Measurements from ENCODE around the gene RRM2. TPM values are rescaled to one million over a fixed set of nuclear protein-coding genes. Genes with fewer than 3 reads are reported as not detected.
A peak's percentile ranks its signal among the peaks of the same experiment; 100 is the strongest.

RRM2 gene
- polyA plus RNA-seq, 3 donors, result 1.5 TPM; not detected in 2

DNA sequence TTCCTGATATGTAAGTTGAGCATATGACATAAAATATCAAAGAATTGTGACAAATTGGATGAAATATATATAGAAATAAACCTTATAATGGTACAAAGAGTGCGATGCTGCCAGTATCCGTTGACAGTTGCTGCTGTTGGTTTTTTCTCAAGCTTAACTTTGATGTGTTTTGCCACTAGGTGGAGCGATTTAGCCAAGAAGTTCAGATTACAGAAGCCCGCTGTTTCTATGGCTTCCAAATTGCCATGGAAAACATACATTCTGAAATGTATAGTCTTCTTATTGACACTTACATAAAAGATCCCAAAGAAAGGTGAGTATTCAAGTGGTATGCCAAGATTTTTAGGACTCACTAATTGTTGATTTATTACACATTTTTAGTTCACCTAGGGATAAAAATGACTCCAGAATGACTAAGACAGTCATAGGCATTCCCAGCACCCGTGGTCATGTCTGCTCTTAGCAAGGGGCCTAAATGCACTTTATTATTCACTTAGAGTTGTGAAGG lies 2.1 kb downstream of the RRM2 start:
- intact Hi-C loops (cut with micrococcal nuclease), result loop anchor here (2.0 to 10.0 kb wide), 6 partner anchors 150 to 323 kb away; partner anchors contain the start of genes HPCAL1 (in 2 of the 2) and ODC1 (in 1 of the 2)
- Histone ChIP-seq H3K4me1 (ENCODE audit: control insufficient read depth in 1 of 2, insufficient read depth in 2 of 2, low read length in 2 of 2) (peaks cover 44 to 64% of the 10 kb centered on the region in 2 donors), H3K4me2 (replicated peaks; ENCODE audit: extremely low read depth, low read length, poor library complexity, severe bottlenecking) (peak overlapping the region; percentile 100), H3K27me3 (ENCODE audit: control insufficient read depth in 2 of 2, insufficient read depth in 2 of 2, low read length in 2 of 2) (no peaks in the 10 kb centered on the region), H2AFZ (ENCODE audit: insufficient read depth, low read depth, low read length, poor library complexity, severe bottlenecking) (no peak overlapping the region), H3K4me3 (replicated peaks in 1 of 3; ENCODE audit: low read depth in 2 of 3, low read length in 3 of 3) (peak overlapping the region in 1 of 3 experiments; percentile 45), H3K79me2 (ENCODE audit: insufficient read depth, low read length) (peaks cover 96% of the 10 kb centered on the region), H3K9ac (ENCODE audit: insufficient read depth, low read length, poor library complexity, severe bottlenecking) (no peak overlapping the region), H4K20me1 (ENCODE audit: insufficient read depth, low read length) (no peaks in the 10 kb centered on the region), H3K36me3 (replicated peaks in 1 of 2; ENCODE audit: control insufficient read depth in 1 of 2, insufficient read depth in 2 of 2, low read length in 2 of 2) (peaks cover 0 to 25% of the 10 kb centered on the region in 2 donors), H3K27ac (ENCODE audit: low read depth in 1 of 2, low read length in 2 of 2) (peak overlapping the region; percentile 48 to 58), H3K9me3 (replicated peaks in 1 of 2; ENCODE audit: control insufficient read depth in 1 of 2, insufficient read depth in 1 of 2, low read length in 2 of 2) (no peaks in the 10 kb centered on the region)
- Mint-ChIP-seq H3K27me3 (ENCODE audit: low read depth in 3 of 3) (no peaks in the 10 kb centered on the region), H3K9me3 (no peaks in the 10 kb centered on the region), H3K36me3 (peaks cover 11 to 16% of the 10 kb centered on the region in 2 donors), H3K4me1 (peaks cover 64% of the 10 kb centered on the region), H3K27ac (peak overlapping the region; percentile 47 to 95 (median 92)), H3K4me3 (peak overlapping the region in 1 of 2 donors; percentile 30)
- WGBS (ENCODE audit: insufficient coverage), result no CpG with 5 or more reads among the region's 5 CpGs
- TF ChIP-seq, protein P1, sequence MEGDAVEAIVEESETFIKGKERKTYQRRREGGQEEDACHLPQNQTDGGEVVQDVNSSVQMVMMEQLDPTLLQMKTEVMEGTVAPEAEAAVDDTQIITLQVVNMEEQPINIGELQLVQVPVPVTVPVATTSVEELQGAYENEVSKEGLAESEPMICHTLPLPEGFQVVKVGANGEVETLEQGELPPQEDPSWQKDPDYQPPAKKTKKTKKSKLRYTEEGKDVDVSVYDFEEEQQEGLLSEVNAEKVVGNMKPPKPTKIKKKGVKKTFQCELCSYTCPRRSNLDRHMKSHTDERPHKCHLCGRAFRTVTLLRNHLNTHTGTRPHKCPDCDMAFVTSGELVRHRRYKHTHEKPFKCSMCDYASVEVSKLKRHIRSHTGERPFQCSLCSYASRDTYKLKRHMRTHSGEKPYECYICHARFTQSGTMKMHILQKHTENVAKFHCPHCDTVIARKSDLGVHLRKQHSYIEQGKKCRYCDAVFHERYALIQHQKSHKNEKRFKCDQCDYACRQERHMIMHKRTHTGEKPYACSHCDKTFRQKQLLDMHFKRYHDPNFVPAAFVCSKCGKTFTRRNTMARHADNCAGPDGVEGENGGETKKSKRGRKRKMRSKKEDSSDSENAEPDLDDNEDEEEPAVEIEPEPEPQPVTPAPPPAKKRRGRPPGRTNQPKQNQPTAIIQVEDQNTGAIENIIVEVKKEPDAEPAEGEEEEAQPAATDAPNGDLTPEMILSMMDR (IDR thresholded peaks at IDR 0.05), result peak; percentile 80
- peak; percentile 58 to 70 (median 68) for DNase-seq

DNA sequence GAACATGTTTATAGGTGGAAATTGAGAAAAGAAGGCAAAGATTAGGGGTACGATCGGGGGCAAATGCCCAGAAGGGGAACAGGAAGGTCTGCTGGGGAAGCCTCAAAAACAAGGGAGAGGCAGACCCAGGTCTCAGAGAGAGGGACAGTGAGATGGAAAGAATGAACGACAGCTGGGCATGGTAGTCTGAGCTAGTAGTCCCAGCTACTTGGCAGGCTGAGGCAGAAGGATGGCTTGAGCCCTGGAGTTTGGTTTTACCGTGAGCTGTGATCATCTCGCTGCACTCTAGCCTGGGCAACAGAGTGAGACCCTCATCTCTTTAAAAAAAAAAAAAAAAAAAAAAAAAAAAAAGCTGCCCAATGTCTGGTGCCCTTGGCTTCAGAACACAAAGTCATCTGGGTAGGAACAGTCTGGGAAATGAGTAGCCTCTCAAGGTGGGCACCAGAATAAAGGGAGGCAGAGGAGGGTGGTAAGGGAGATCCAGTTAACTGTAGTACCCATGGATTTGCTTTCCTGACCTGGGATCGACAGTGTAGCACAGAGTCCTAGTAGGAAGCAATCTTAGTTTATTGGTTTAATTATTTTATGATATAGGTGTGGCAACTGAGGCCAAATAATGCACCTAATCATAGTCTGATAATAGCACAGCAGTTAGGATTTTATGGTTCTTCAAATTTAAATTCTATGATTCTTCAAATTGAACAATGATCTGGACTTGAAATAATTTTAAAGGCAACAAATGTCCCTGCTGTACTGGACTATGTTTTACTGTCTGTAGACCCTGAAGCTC lies 3.5 kb downstream of the RRM2 start:
- Histone ChIP-seq H3K79me2 (ENCODE audit: insufficient read depth, low read length) (peaks cover 98% of the 10 kb centered on the region), H3K27me3 (ENCODE audit: control insufficient read depth in 2 of 2, insufficient read depth in 2 of 2, low read length in 2 of 2) (no peaks in the 10 kb centered on the region), H2AFZ (ENCODE audit: insufficient read depth, low read depth, low read length, poor library complexity, severe bottlenecking) (peak overlapping the region; percentile 12), H3K9me3 (replicated peaks in 1 of 2; ENCODE audit: control insufficient read depth in 1 of 2, insufficient read depth in 1 of 2, low read length in 2 of 2) (no peaks in the 10 kb centered on the region), H3K4me3 (replicated peaks in 1 of 3; ENCODE audit: low read depth in 2 of 3, low read length in 3 of 3) (no peak overlapping the region), H3K4me1 (ENCODE audit: control insufficient read depth in 1 of 2, insufficient read depth in 2 of 2, low read length in 2 of 2) (peaks cover 34 to 50% of the 10 kb centered on the region in 2 donors), H3K36me3 (replicated peaks in 1 of 2; ENCODE audit: control insufficient read depth in 1 of 2, insufficient read depth in 2 of 2, low read length in 2 of 2) (peaks cover 2 to 33% of the 10 kb centered on the region in 2 donors), H3K9ac (ENCODE audit: insufficient read depth, low read length, poor library complexity, severe bottlenecking) (no peak overlapping the region), H3K4me2 (replicated peaks; ENCODE audit: extremely low read depth, low read length, poor library complexity, severe bottlenecking) (no peak overlapping the region), H4K20me1 (ENCODE audit: insufficient read depth, low read length) (no peaks in the 10 kb centered on the region), H3K27ac (ENCODE audit: low read depth in 1 of 2, low read length in 2 of 2) (peak overlapping the region in 1 of 2 donors; percentile 49)
- H3K4me3 Mint-ChIP-seq, result no peak overlapping the region
- H3K4me1 Mint-ChIP-seq, result peaks cover 58% of the 10 kb centered on the region
- DNase-seq, result no peak
- H3K27ac Mint-ChIP-seq, result peak overlapping the region in 6 of 7 donors; percentile 3 to 94 (median 76)
- TF ChIP-seq, protein P1 (IDR thresholded peaks at IDR 0.05), result no peak
- no peaks in the 10 kb centered on the region for H3K27me3 Mint-ChIP-seq (ENCODE audit: low read depth in 3 of 3)
- WGBS (ENCODE audit: insufficient coverage), result 86% methylated on average over 3 of the region's 6 CpGs
- peaks cover 20 to 28% of the 10 kb centered on the region in 2 donors for H3K36me3 Mint-ChIP-seq
- no peaks in the 10 kb centered on the region for H3K9me3 Mint-ChIP-seq
- intact Hi-C loops (cut with micrococcal nuclease), result loop anchor here (2.0 to 10.0 kb wide), 3 partner anchors 149 to 309 kb away; partner anchors contain the start of gene HPCAL1 (in 1 of the 2)
